ENCODE measurements around the gene AMACR. TPM values are rescaled to one million over a fixed set of nuclear protein-coding genes. Genes with fewer than 3 reads are reported as not detected.

The AMACR gene
- total RNA-seq (2014; rRNA removed; shearing (Covaris generic)): 9.8 and 20.2 TPM in 2 replicates

GRCh38 chr5:34007621-34008600 is at the start of gene AMACR:
TSS of gene AMACR (minus strand) at chr5:34008050. CDS start at chr5:34008019, 31 bp downstream.
- in situ Hi-C loops (cut with HindIII; ENCODE audit: low sequenced_read_pairs): no loop called here
- DNase-seq (ENCODE audit: low spot score): peak; percentile 95

GRCh38 chr5:34057569-34057968 is 49.7 kb upstream of the AMACR start:
- in situ Hi-C loops (cut with HindIII; ENCODE audit: low sequenced_read_pairs): no loop called here
- DNase-seq (ENCODE audit: low spot score): no peak

GRCh38 chr5:34057118-34057517 is 49.3 kb upstream of the AMACR start:
- DNase-seq (ENCODE audit: low spot score): no peak
- in situ Hi-C loops (cut with HindIII; ENCODE audit: low sequenced_read_pairs): no loop called here

- no peak for DNase-seq (ENCODE audit: low spot score)
- in situ Hi-C loops (cut with HindIII; ENCODE audit: low sequenced_read_pairs): no loop called here
These were observed 47.8 kb upstream of the AMACR start for GRCh38 chr5:34055667-34056066.

GRCh38 chr5:34054400-34054729 is 46.5 kb upstream of the AMACR start:
- DNase-seq (ENCODE audit: low spot score): no peak
- in situ Hi-C loops (cut with HindIII; ENCODE audit: low sequenced_read_pairs): no loop called here

- in situ Hi-C loops (cut with HindIII; ENCODE audit: low sequenced_read_pairs): no loop called here
- no peak for DNase-seq (ENCODE audit: low spot score)
These were observed 45.9 kb upstream of the AMACR start for GRCh38 chr5:34053571-34054399.

- in situ Hi-C loops (cut with HindIII; ENCODE audit: low sequenced_read_pairs): no loop called here
- no peak for DNase-seq (ENCODE audit: low spot score)
These were observed 45.3 kb upstream of the AMACR start for GRCh38 chr5:34053133-34053532.

GRCh38 chr5:34051374-34051980 is 43.6 kb upstream of the AMACR start:
- in situ Hi-C loops (cut with HindIII; ENCODE audit: low sequenced_read_pairs): no loop called here
- no peak for DNase-seq (ENCODE audit: low spot score)

GRCh38 chr5:34047774-34048572 is 40.1 kb upstream of the AMACR start:
- in situ Hi-C loops (cut with HindIII; ENCODE audit: low sequenced_read_pairs): no loop called here
- no peak for DNase-seq (ENCODE audit: low spot score)

GRCh38 chr5:34047143-34047542 is 39.3 kb upstream of the AMACR start:
- no peak for DNase-seq (ENCODE audit: low spot score)
- in situ Hi-C loops (cut with HindIII; ENCODE audit: low sequenced_read_pairs): no loop called here

GRCh38 chr5:34045996-34046395 is 38.1 kb upstream of the AMACR start:
- no peak for DNase-seq (ENCODE audit: low spot score)
- in situ Hi-C loops (cut with HindIII; ENCODE audit: low sequenced_read_pairs): no loop called here

- in situ Hi-C loops (cut with HindIII; ENCODE audit: low sequenced_read_pairs): no loop called here
- DNase-seq (ENCODE audit: low spot score): peak; percentile 11
These were observed 37.2 kb upstream of the AMACR start for GRCh38 chr5:34045023-34045422.

- peak; percentile 31 for DNase-seq (ENCODE audit: low spot score)
- in situ Hi-C loops (cut with HindIII; ENCODE audit: low sequenced_read_pairs): no loop called here
These were observed 35.4 kb upstream of the AMACR start, which contains the start of gene C1QTNF3 for GRCh38 chr5:34043099-34043876. TSS of gene C1QTNF3 (minus strand) at chr5:34043213. CDS start at chr5:34043125, 88 bp downstream.

- peak; percentile 20 for DNase-seq (ENCODE audit: low spot score)
- in situ Hi-C loops (cut with HindIII; ENCODE audit: low sequenced_read_pairs): no loop called here
These were observed 34.5 kb upstream of the AMACR start for GRCh38 chr5:34042321-34042720.

- no peak for DNase-seq (ENCODE audit: low spot score)
- in situ Hi-C loops (cut with HindIII; ENCODE audit: low sequenced_read_pairs): no loop called here
These were observed 33.6 kb upstream of the AMACR start for GRCh38 chr5:34041247-34041972.

- no peak for DNase-seq (ENCODE audit: low spot score)
- in situ Hi-C loops (cut with HindIII; ENCODE audit: low sequenced_read_pairs): no loop called here
These were observed 32.6 kb upstream of the AMACR start for GRCh38 chr5:34040472-34040871.

- DNase-seq (ENCODE audit: low spot score): no peak
- in situ Hi-C loops (cut with HindIII; ENCODE audit: low sequenced_read_pairs): no loop called here
These were observed 31.7 kb upstream of the AMACR start for GRCh38 chr5:34039398-34040157.

Data from G401 (cell line).